Caco-2 (cell line): ENCODE results near the gene NFAT5. TPM values are rescaled to one million over a fixed set of nuclear protein-coding genes. Genes with fewer than 3 reads are reported as not detected.
"Not testable (repeated sequence)": the region's sequence is repeated elsewhere in the genome, so short reads cannot be mapped to it uniquely, and the experiment has no call there.

Experiments
- BruUV-seq: library from RNA; stranded (reverse); fragments of 400-500 nt; replicated peaks from 2 replicates; lab custom pipeline; 2021; lab: Mats Ljungman, UMichigan
- CTCF ChIA-PET: fragments of 300-600 bp; sonication (Branson Sonifier 250); formaldehyde crosslinking; loops from one replicate; lab custom pipeline; 2022; ENCODE audit warnings: antibody characterized with exemption; lab: Charles Lee
- POLR2A ChIA-PET: fragments of 300-600 bp; sonication (Branson Sonifier 250); formaldehyde crosslinking; loops from one replicate; lab custom pipeline; 2022; ENCODE audit warnings: antibody characterized with exemption; lab: Charles Lee
- DNase-seq, 2 experiments: peaks; one replicate each; pipeline versions ENCODE4 v3.0.0 to v3.0.0-alpha.2; 2020 to 2022
- H3K27me3 ChIP-seq: replicated peaks from 2 replicates; pipeline ENCODE4 v1.6.0; 2011; ENCODE audit warnings: low read length; ENCODE audit not compliant: control insufficient read depth, insufficient read depth
- H3K36me3 ChIP-seq: 2 replicates; pipeline ENCODE4 v1.5.1; 2011; ENCODE audit warnings: low read length; ENCODE audit not compliant: control insufficient read depth, insufficient read depth
- H3K4me1 ChIP-seq: fragments of 250-450 bp; sonication (Bioruptor Pico); 2 replicates; pipeline ENCODE4 v1.5.1; 2020; ENCODE audit warnings: mild to moderate bottlenecking
- H3K4me3 ChIP-seq: 2 replicates; pipeline ENCODE4 v1.5.1; 2011; ENCODE audit warnings: low read depth, mild to moderate bottlenecking, control low read depth, low read length
- H3K9me3 ChIP-seq: fragments of 250-450 bp; sonication (Bioruptor Pico); 2 replicates; pipeline ENCODE4 v1.5.1; 2020; ENCODE audit warnings: mild to moderate bottlenecking, moderate library complexity
- H3K27ac Mint-ChIP-seq: one replicate; pipeline ENCODE4 v1.8.0; 2022; ENCODE audit warnings: mixed read lengths; ENCODE audit not compliant: unreplicated experiment
- H3K27me3 Mint-ChIP-seq: one replicate; pipeline ENCODE4 v1.8.0; 2022; ENCODE audit warnings: mixed read lengths; ENCODE audit not compliant: insufficient read depth, unreplicated experiment
- H3K36me3 Mint-ChIP-seq: one replicate; pipeline ENCODE4 v1.8.0; 2022; ENCODE audit warnings: mild to moderate bottlenecking, mixed read lengths; ENCODE audit not compliant: insufficient read depth, unreplicated experiment
- H3K4me1 Mint-ChIP-seq: one replicate; pipeline ENCODE4 v1.8.0; 2022; ENCODE audit warnings: low read depth, mixed read lengths; ENCODE audit not compliant: unreplicated experiment
- H3K4me3 Mint-ChIP-seq: one replicate; pipeline ENCODE4 v1.8.0; 2022; ENCODE audit warnings: mild to moderate bottlenecking, moderate library complexity, mixed read lengths; ENCODE audit not compliant: unreplicated experiment
- H3K9me3 Mint-ChIP-seq: one replicate; pipeline ENCODE4 v1.8.0; 2022; ENCODE audit warnings: mixed read lengths; ENCODE audit not compliant: unreplicated experiment
- intact Hi-C: fragments of 100-400 bp; cut with micrococcal nuclease; formaldehyde crosslinking; loops from one replicate; pipeline ENCODE4 v1.10.0; 2022; ENCODE audit not compliant: unreplicated experiment
- total RNA-seq: library from RNA; stranded (reverse); gene quantifications from 2 replicates; pipeline ENCODE4 v1.2.3, GENCODE V29; 2022
- TF ChIP-seq, protein P1 (sequence below), 2 experiments: fragments of 200-600 bp in 1 of 2; IDR thresholded peaks; 1 replicate in 1 of 2; 2 replicates in 1 of 2; pipeline versions ENCODE4 v1.5.1 to v1.8.0; 2011 to 2022; ENCODE audit warnings: antibody characterized with exemption in 1 of 2, control low read depth in 1 of 2, inconsistent platforms in 1 of 2, low read depth in 1 of 2, low read length in 1 of 2, mild to moderate bottlenecking in 1 of 2, moderate library complexity in 1 of 2; ENCODE audit not compliant: insufficient read depth in 1 of 2, severe bottlenecking in 1 of 2, unreplicated experiment in 1 of 2

Gene NFAT5
- total RNA-seq, 1 experiment from 2014 or later, result 87.6 TPM

GRCh38 chr16:69731280-69731679 is 165.5 kb downstream of the NFAT5 start:
- CTCF ChIA-PET, BruUV-seq, H3K27me3 ChIP-seq, H3K27ac Mint-ChIP-seq, H3K4me3 Mint-ChIP-seq, H3K4me1 ChIP-seq, H3K27me3 Mint-ChIP-seq, H3K9me3 ChIP-seq, H3K4me3 ChIP-seq, H3K9me3 Mint-ChIP-seq, POLR2A ChIA-PET, intact Hi-C loops, H3K36me3 ChIP-seq, DNase-seq: not testable (repeated sequence)
- Mint-ChIP-seq H3K36me3 (peaks cover 13% of the 10 kb centered on the region), H3K4me1 (peaks cover 15% of the 10 kb centered on the region)

DNA sequence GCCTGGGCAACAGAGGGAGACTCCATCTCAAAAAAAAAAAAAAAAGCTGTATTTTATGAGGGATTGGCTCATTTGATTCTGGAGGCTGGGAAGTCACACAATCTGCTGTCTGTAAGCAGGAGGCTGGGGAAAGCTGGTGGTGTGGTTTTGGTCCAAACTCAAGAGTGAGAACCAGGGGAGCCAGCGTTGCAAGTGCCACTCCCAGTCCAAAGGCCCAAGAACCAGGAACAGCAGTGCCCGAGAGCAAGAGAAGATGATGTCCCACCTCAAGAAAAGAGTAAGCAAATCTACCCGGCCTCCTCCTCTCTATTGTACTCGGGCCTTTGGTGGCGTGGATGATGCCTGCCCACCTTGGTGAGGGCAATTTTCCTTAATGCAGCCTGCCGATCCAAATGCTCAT is 166.3 kb downstream of the NFAT5 start:
- CTCF ChIA-PET, result no interaction called here
- no TSS peak for BruUV-seq
- POLR2A ChIA-PET, result no interaction called here

GRCh38 chr16:69741519-69741918 is 175.8 kb downstream of the NFAT5 start:
- TF ChIP-seq, protein P1, sequence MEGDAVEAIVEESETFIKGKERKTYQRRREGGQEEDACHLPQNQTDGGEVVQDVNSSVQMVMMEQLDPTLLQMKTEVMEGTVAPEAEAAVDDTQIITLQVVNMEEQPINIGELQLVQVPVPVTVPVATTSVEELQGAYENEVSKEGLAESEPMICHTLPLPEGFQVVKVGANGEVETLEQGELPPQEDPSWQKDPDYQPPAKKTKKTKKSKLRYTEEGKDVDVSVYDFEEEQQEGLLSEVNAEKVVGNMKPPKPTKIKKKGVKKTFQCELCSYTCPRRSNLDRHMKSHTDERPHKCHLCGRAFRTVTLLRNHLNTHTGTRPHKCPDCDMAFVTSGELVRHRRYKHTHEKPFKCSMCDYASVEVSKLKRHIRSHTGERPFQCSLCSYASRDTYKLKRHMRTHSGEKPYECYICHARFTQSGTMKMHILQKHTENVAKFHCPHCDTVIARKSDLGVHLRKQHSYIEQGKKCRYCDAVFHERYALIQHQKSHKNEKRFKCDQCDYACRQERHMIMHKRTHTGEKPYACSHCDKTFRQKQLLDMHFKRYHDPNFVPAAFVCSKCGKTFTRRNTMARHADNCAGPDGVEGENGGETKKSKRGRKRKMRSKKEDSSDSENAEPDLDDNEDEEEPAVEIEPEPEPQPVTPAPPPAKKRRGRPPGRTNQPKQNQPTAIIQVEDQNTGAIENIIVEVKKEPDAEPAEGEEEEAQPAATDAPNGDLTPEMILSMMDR (IDR thresholded peaks at IDR 0.05; ENCODE audit: insufficient read depth in 1 of 2, low read depth in 1 of 2, low read length in 1 of 2, severe bottlenecking in 1 of 2, unreplicated experiment in 1 of 2), result no peak
- no peak overlapping the region for H3K4me3 Mint-ChIP-seq
- no peak for DNase-seq
- intact Hi-C loops, result no loop called here
- H3K36me3 ChIP-seq, result peaks cover 4% of the 10 kb centered on the region; the same call in 1 of the 2 replicates
- H3K4me1 Mint-ChIP-seq, result no peaks in the 10 kb centered on the region
- H3K27me3 ChIP-seq, result no peaks in the 10 kb centered on the region
- peaks cover 67% of the 10 kb centered on the region for H3K36me3 Mint-ChIP-seq
- POLR2A ChIA-PET, result interaction anchor here (0.6 kb wide), 1 partner anchor 13 kb away, joined by 5 read pairs; the partner anchor contains the start of gene NOB1
- no peaks in the 10 kb centered on the region for H3K9me3 ChIP-seq
- no peaks in the 10 kb centered on the region for H3K4me1 ChIP-seq
- no TSS peak for BruUV-seq
- no peaks in the 10 kb centered on the region for H3K27me3 Mint-ChIP-seq
- no peaks in the 10 kb centered on the region for H3K9me3 Mint-ChIP-seq
- H3K4me3 ChIP-seq, result no peak overlapping the region
- CTCF ChIA-PET, result no interaction called here
- H3K27ac Mint-ChIP-seq, result no peak overlapping the region

More for the DNA sequence above, 166.3 kb downstream of the NFAT5 start:
- H3K27me3 Mint-ChIP-seq, result no peaks in the 10 kb centered on the region
- Histone ChIP-seq H3K9me3 (no peaks in the 10 kb centered on the region), H3K4me3 (no peak overlapping the region), H3K4me1 (0 out of 2 replicates have a peak, but pooled peaks cover 3% of the 10 kb centered on the region), H3K36me3 (no peaks in the 10 kb centered on the region), H3K27me3 (no peaks in the 10 kb centered on the region)
- peaks cover 5% of the 10 kb centered on the region for H3K36me3 Mint-ChIP-seq
- DNase-seq, result no peak
- TF ChIP-seq, protein P1 (IDR thresholded peaks at IDR 0.05; ENCODE audit: insufficient read depth in 1 of 2, low read depth in 1 of 2, low read length in 1 of 2, severe bottlenecking in 1 of 2, unreplicated experiment in 1 of 2), result no peak
- no peaks in the 10 kb centered on the region for H3K9me3 Mint-ChIP-seq
- intact Hi-C loops, result no loop called here
- H3K4me3 Mint-ChIP-seq, result no peak overlapping the region
- no peak overlapping the region for H3K27ac Mint-ChIP-seq
- peaks cover 8% of the 10 kb centered on the region for H3K4me1 Mint-ChIP-seq
